Stimulated activated CD4-positive, alpha-beta T cell treated with anti-CD3 and anti-CD28 coated beads, TNF-alpha, amount 100 ng/mL, for 48 hours (primary cell): ENCODE data around the gene SLCO2A1.
"Not testable (repeated sequence)": the region's sequence is repeated elsewhere in the genome, so short reads cannot be mapped to it uniquely, and the experiment has no call there.

Experiments
- DNase-seq, 3 donors: peaks; one replicate each; pipeline ENCODE4 v3.0.0-alpha.2; 2020; ENCODE audit warnings: low read depth in 3 of 3

The SLCO2A1 gene

GRCh38 chr3:134029734-134030378, at the start of gene SLCO2A1:
TSS of gene SLCO2A1 (minus strand) at chr3:134029925. CDS start at chr3:134029802, 123 bp downstream.
- DNase-seq, result no peak

- DNase-seq, result no peak
These were observed 49.4 kb upstream of the SLCO2A1 start for GRCh38 chr3:134079111-134079547.

- DNase-seq, result no peak
These were observed 48.6 kb upstream of the SLCO2A1 start for GRCh38 chr3:134078169-134078831.

- no peak for DNase-seq
These were observed 48.0 kb upstream of the SLCO2A1 start for GRCh38 chr3:134077649-134078161.

- DNase-seq, result no peak
These were observed 47.1 kb upstream of the SLCO2A1 start for GRCh38 chr3:134076851-134077250.

GRCh38 chr3:134075846-134076245, 46.1 kb upstream of the SLCO2A1 start:
- DNase-seq, result no peak

GRCh38 chr3:134075568-134075825, 45.8 kb upstream of the SLCO2A1 start:
- DNase-seq, result no peak

GRCh38 chr3:134074790-134075567, 45.3 kb upstream of the SLCO2A1 start:
- no peak for DNase-seq

GRCh38 chr3:134074001-134074789, 44.5 kb upstream of the SLCO2A1 start:
- no peak for DNase-seq

- no peak for DNase-seq
These were observed 43.8 kb upstream of the SLCO2A1 start for GRCh38 chr3:134073583-134073945.

GRCh38 chr3:134072881-134073582, 43.3 kb upstream of the SLCO2A1 start:
- no peak for DNase-seq

- not testable (repeated sequence) for DNase-seq
These were observed 40.6 kb upstream of the SLCO2A1 start for GRCh38 chr3:134070281-134070680.

- no peak for DNase-seq
These were observed 38.7 kb upstream of the SLCO2A1 start for GRCh38 chr3:134068429-134068828.

- no peak for DNase-seq
These were observed 37.9 kb upstream of the SLCO2A1 start for GRCh38 chr3:134067531-134068161.

GRCh38 chr3:134066651-134067530, 37.2 kb upstream of the SLCO2A1 start:
- no peak for DNase-seq

GRCh38 chr3:134066158-134066541, 36.4 kb upstream of the SLCO2A1 start:
- DNase-seq, result no peak

GRCh38 chr3:134065252-134066157, 35.8 kb upstream of the SLCO2A1 start:
- DNase-seq, result no peak

GRCh38 chr3:134064081-134064480, 34.4 kb upstream of the SLCO2A1 start:
- no peak for DNase-seq

GRCh38 chr3:134061401-134061800, 31.7 kb upstream of the SLCO2A1 start:
- DNase-seq, result no peak
